Retina (tissue), 1 donor: ENCODE data around the gene TMED6.

Experiments
- DNase-seq: peaks from one replicate; pipeline ENCODE4 v3.0.0-alpha.2; 2016

Gene TMED6

DNA sequence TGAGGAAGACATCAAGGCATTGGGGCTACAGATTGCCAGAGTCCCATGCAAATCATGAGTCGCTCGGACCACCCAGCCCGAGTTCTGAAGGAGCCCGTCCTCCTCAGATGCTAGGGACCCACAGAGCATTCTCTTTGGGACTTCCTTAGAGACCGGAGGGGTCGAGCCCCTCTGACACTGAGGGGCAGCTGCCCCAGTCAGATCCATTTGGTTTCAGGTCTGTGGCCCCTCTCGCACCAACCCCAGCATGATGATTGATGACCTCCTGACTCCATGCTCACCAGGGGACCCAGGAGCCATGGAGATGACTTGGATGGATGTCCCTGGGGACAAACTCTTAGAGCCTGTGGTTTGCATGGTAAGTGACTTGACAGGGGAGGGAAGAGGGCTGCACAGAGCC, 29.2 kb downstream of the TMED6 start:
- DNase-seq = no peak

DNA sequence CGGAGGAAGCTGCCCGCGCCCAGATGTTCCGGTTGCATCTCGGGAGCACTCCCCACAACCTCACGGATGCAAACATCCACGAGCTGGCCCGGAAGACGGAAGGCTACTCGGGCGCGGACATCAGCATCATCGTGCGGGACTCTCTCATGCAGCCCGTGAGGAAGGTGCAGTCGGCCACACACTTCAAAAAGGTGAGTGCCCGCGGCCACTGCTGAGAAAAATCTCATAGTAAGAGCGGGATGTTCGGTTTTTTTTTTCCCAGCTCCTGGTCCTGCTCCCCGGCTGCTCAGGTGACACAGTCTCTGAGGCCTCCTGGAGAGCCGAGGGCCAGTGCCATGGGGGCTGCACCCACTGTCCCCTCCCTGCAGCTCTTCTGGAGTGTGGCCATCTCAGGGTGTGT, 30.5 kb downstream of the TMED6 start:
- DNase-seq = no peak

DNA sequence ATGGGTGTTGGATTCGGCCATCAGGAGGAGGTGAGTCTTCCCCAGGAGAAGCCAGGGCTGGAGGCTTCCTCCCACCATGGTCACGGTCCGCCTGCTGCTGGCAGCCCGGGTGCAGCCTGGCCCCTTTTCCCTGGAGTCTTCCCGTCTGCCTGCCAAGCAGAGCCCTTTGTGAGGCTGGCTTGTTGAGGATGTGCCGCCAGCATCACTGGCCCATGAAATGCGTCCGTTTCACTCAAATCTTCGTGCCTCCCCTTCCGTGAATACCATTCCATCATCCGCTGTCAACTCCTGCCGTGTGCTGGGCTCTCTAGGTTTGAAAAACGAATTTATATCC, 30.9 kb downstream of the TMED6 start:
- DNase-seq = no peak

DNA sequence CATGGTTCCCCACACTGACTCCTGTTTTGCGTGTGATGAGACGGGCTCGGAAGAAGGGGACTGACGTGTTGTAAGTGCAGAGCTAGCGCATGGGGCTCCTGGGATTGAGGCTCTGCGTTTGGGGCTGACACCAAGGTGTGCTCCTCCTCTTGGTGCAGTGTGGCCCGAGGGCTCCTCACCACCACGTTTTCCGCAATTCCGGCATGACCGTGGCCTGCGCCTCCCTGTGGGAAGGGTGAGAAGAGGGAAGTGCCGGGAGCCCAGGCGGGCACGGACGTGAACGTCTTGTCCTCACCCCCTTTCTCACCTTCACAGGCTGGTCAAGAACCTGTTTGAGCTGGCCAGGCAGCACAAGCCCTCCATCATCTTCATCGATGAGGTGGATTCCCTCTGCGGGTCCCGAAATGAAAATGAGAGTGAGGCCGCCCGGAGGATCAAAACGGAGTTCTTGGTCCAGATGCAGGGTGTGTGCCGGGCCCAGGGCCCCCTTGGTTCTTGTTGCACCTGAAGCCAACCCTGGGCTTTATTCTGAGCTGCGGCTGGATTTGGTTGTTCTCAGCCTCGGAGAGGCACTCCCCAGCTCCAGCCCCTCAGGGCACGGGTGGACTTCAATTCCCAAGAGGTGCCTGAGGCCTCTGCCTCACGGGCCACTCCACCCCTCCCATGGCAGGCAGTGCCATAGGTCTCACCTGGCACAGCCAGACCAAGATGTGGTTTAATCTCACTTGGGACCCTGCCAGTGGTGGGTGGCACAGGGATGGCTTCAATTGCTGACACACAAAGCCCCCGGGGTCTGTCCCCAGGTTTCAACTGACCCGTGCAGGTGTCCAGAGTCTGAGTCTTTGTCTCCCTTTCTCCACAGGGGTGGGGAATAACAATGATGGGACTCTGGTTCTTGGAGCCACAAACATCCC, 31.5 kb downstream of the TMED6 start:
- DNase-seq = no peak

DNA sequence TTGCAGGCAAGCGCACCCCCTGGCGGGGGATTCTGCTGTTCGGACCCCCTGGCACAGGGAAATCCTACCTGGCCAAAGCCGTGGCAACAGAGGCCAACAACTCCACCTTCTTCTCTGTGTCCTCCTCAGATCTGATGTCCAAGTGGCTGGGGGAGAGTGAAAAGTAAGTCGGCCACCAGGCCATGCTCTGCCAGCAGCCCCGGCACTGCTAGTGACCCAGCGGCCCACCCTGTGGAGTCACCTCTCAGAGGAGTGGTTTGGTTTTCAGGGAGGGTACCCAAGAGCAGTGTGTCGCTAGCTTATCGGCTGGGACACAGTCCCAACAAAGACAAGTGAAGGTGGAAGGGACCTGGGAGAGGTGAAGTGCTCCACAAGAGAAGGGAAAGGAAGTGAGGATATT, 32.2 kb downstream of the TMED6 start:
- no peak for DNase-seq

DNA sequence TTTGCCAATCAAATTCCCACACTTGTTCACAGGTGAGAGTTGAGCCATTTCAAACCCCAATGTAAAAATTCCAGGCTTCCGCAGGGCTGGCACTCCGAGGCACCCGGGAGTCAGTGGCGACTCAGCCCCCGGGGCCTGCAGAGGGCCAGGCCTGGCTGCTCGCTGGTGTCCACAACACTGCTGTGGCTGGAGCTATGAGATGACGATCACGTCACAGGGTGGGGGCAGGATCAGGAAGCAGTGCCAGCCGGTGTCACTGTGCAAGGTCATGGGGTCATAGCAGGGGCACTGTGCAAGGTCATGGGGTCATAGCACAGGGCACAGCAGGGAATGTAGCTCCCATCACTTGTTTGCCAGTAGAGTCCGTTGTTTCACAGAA, 32.7 kb downstream of the TMED6 start:
- no peak for DNase-seq

DNA sequence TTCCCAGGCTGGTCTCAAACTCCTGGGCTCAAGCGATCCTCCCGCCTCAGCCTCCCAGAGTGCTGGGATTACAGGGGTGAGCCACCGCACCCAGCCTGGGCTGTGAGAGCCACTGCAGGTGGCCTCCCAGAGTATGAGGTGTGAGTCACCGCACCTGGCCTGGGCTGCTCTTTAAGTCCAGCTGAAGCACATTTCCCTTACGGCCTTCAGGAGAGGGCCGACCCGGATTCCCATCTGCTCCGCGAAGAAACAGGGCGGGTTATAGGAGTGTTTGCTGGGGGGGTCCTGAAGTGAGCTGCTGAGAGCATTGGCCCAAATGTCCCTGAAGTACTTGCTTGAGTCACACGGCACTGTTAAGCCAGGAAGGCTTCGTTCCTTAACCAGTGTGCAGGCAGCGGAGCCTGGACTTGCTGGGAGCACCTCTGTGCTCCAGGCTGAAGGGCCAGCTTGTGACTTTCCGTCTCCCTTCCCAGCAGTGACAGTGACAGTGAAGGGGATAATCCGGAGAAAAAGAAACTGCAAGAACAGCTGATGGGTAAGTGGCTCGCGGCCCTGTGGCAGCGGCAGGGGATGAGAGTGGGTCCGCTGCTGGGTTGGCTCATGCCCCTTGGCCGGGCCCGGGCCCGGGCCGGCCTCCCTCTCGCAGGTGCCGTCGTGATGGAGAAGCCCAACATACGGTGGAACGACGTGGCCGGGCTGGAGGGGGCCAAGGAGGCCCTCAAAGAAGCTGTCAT, 33.2 kb downstream of the TMED6 start:
- DNase-seq = no peak

DNA sequence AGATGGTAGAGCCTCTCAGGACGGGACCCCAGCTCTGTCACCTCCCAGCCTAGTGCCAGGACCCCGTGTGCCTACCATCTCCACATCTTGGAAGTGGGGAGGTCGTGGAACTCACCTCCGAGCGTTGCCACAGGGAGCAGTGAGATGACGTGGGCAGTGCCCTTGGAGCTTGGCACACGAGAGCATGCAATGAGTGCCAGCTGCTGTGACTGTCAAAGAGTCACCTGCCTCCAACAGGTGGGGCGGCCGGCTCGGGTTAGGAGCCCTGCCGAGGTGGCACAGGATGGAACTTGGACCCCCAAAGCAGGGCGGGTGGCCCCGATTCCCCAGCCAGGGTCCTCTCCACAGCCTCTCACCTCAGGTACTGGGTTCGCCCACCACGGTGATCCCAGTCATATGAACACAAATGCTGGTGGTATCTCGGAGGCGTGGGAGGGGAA, 35.0 kb downstream of the TMED6 start:
- DNase-seq = no peak

DNA sequence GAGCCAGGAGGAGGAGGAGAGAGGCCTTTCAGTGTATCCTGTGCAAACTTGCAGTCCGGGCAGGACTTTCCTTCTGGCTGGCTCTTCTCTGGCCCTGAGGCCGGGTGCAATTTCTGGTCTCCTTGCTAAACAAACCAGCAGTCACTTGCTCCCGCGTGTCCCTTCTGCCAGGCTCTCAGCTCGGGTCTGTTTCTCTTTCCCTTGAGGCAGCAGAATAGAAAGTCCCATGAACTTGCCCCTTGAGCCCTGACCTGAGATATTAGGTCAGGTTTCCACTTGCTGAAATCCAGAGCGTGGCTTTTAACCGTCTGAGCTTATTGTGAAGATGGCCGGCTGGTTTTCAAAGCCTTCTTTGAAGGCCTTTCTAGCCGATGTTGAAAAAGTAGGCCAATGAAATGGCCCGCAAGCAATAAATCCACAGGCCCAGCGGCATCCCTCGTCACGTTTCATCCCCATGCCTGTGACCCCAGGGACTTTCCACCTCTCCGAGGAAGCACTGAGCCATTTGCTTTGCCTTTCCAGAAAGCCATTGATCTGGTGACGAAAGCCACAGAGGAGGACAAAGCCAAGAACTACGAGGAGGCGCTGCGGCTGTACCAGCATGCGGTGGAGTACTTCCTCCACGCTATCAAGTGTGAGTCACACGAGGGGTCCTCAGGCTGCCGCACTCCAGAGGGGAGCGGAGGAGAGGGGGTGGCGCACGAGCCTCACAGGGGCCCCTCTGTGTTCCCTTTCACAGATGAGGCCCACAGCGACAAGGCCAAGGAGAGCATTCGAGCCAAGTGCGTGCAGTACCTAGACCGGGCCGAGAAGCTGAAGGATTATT, 35.9 kb downstream of the TMED6 start:
- DNase-seq = no peak

DNA sequence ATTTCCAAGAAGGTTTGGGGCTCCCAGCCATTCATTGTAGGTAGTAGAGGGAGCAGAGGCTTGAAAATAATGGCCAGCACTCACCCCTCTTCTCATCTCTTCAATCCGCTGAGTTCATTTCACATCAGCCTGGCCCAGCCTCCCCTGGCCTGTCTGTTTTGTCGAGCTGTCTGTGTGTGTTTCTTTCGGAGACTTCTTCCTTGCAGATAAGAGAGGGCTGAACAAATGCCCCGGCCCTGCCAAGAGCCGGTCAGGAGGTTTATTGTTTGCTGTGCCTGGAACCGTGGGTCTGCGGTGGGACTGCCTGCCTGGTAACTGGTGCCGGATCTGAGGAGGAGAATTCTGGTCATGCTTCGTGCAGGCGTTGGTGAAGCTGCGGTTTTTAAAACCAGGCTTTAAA, 37.1 kb downstream of the TMED6 start:
- DNase-seq = no peak

DNA sequence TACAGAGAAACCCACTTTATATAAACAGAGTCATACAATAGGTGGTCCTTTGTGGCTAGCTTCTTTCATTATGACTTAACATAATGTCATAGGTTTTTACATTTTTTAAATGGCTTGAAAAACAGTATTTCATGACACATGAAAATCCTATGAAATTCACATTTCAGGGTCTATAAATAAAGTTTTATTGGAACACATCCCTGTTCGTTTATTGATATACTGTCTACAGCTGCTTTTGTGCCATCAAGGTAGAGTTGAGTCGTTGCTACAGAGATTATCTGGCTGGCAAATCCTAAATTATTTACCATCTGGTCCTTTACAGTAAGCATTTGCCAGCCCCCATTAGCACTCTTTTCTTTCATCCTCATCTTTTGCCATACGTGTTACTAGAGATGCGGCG, 38.1 kb downstream of the TMED6 start:
- no peak for DNase-seq

DNA sequence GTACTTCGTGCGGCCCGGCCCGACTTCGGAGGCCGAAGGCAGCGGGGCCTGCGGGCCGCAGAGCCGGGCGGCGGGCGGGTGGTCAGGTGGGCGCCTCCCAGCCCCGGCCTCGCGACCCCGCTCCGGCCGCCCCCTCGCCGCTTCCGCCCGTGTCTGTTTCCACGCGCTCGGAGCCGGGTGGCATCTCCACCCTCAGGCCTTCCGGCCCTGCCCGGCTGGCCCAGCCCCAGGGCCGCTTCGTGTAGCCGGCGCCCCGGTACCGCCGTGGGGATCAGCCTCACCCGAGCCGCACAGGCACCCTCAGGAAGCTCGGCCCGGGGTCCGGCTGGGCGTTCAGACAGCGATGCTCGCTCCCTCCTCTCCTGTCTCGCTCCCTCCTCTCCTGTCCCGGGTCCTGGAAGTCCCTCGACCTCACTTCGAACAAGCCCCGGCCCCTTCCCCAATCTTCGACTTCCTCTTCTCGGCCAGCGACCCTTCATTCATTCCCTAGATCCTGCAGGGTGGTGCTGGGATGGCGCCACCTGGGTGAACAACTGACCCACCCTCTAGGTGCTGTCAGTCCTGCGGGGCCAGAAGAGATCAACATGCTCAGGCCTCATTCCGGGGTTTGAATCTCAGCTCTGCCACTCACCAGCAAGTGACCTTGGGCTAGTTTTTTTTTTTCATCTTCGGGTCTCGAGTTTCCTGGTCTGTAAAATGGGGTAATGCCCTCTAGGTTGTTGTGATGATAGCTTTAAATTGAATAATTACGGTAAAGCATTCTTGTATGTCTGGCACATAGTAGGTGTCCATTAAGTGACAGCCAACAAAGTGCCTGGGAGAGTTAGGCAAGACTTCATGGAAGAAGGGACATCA, 39.8 kb downstream of the TMED6 start:
- peak; percentile 52 for DNase-seq

DNA sequence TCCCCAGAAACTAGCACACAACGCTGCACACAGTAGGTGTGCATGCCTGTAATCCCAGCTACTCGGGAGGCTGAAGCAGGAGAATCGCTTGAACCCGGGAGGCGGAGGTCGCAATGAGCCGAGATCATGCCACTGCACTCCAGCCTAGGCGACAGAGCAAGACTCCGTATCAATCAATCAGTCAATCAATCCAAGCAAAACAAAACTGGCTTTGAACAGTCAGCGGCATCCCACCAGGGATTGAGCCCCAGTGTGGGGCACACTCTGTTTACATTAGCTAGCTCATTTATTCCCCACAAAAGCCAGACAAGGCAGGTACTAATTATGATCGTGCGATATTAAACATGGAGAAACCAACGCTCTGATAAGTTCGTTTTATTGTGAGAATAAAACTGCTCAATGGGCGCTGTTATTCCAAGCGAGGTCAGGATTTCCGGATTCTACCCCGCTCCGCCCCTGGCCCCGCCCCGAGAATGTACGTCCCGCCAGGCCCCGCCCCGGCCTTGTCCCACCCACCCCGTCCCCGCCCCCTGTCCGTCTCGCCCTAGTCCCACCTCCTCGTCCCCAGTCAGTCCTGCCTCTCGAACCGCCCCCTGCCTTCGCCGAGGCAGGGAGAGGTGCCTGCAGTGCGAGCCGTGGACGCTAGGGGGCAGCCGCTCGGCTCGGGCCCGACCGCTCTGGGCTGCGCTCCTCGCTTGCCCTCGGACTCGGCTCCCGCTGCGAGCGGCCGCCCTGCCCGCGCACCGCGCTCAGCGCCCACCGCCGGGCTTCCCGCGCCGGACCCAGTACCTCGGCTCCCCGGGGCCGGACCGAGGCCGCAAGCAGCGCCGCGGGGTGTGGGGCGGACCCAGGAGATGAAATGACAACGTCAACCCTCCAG, 40.7 kb downstream of the TMED6 start, which contains the start of gene VPS4A:
TSS of gene VPS4A (plus strand) at position 698 of the 880 bp plus-strand sequence. CDS start at position 860, 162 bp downstream.
- DNase-seq = peak; percentile 97

DNA sequence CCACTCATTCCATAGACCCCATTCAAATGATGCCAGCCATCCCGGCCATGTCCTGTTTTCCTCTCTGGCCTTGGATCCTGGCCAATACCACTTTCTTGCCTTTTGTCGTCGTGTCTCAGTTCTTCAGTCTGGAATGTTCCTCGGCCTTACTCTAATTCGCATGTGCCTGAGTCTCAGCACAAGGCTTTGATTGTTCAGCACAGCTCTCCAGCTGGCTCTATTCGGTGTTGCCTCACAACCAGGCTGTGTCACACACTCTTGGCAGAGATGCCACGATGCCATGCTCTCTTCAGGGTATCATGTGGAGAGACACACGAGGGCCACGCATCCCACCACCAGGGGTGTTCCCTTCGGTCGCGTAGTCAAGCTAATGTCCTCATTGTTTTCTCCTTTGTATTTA, 42.3 kb downstream of the TMED6 start:
- no peak for DNase-seq

DNA sequence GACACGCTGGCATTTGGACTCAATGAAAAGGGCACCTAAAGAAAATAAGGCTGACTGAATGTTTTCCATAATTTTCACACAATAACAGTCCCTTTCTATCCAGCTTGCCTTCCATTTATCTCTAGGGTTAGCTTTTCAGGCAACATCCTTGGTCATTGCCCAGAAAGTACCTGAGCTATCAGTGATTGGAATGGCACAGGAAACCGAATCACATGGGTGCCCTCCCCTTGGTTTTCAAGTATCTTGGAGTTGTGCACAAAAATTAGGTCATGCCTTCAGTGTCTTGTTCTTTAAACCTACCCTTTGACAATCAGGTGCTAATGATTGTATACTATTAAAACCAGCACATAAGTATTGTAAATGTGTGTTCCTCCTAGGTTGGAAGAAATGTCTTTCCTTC, 43.7 kb downstream of the TMED6 start:
- no peak for DNase-seq

DNA sequence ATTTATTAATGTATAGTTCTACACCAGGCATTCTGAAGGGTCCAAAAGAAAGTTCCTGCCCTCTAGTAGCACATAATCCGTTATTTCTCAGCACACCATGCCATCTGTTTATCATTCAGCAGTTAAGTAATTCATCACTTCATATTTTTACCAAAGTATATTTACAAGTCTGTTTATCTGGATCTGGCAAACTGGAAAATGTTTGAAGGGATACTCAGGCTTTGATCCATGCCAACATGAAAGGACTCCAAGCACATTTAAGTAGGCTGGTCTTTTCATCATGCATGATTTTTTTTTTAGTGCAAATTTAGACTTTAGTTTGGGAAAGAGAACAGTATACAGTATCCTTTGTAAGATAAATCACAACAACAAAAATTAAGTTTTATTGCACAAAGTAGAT, 44.5 kb downstream of the TMED6 start:
- DNase-seq = no peak

DNA sequence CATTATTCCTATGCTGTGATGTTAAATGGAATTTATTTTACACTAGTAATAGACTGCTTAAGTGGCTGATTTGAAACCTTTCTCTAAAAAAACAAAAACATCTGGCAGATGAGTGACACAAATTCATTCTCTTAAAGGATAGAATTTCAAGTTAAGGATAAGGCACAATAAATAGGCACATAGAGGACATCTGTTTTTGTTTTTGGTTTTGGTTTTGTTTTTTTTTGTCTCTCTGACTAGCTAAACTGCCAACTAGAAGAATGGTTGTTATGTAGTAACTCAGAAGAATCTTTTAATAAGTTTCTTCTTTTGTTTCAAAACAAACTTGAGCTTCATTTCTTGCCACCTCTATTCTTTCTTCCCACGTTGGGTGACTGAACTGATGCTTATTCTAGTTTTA, 45.6 kb downstream of the TMED6 start:
- no peak for DNase-seq

DNA sequence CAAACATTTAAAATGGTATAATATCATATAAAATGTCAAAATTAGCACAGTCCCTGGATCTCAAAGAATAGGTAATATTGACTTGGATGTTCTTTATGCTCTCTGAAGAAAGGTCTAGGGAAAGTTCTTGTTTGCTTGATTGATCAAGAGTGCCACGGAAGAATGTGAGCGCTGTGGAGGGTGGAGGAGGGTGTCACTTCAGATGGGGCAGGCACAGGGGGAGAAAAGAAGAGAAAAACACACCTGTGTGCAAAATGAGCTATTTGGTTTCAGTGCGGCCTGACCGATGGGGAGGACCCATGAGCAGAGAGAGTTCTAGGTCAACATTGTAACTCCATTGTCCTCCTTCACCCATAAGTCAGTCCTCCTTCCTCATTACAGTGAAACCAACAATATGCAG, 49.3 kb downstream of the TMED6 start:
- no peak for DNase-seq

DNA sequence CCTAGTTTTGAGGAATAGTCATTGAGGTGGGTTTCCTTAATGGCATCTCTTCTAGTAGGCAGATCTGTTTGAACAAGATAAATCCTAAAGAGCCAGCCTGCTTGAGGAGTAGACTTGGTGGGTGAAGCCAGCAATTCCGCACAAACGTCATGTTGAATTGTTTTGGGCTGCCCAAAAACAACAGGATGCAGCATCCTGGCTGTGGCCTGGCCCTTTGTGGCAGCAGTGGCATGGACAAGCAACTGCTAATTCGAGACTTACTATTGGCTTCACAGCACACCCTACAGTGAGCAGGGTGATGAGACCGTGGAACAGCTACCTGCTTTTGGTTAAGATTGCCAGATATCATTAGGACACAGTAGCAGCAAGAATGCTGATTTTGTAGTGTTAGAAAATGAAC, 49.7 kb downstream of the TMED6 start:
- no peak for DNase-seq

DNA sequence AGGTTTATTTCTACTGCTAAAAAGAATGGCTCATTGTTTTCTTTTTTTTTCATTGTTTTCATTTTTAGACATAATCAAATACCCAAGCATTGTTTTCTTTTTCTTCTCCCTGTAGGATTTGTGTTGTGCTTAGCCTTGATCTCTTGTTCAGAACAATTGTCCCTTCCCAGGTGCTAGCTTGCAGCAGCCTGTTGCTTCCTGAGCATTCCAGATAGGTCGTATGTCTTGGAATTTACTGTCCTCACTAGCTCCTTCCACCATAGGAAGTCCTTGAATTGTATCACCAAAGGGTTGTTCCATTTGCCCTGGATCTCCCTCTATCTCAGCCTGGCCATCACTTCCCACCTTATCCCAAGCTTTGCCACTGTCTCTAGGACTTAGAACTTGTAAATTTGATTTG, 50.4 kb downstream of the TMED6 start:
- DNase-seq = no peak

DNA sequence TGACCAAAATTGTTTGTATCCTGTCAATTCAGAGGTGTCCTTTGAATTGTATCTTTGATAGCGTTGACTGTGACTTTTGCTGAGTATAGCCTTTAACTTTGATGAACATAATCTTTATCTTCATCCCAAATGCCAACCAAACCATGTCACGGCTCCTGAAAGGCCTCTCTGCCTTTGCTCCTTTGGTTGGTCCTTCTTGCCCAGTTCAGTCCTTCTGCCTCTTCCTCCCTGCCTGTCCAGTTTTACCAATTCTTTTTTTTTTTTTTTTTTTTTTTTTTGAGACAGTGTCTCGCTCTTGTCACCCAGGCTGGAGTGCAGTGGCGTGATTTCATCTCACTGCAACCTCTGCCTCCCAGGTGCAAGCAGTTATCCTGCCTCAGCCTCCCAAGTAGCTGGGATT, 53.3 kb downstream of the TMED6 start:
- no peak for DNase-seq
